T1000 (cell line): Measurements from ENCODE around the gene RC3H2.

Experiments
- DNase-seq: peaks from one replicate; lab custom pipeline; 2025; ENCODE audit warnings: mixed read lengths; lab: John Stamatoyannopoulos, UW

RC3H2 gene

GRCh38 chr9:122800066-122801060, 104.8 kb downstream of the RC3H2 start, which contains the start of gene OR1K1:
Gene OR1K1, plus strand, starts transcription at chr9:122800123. Its CDS starts 0 bp downstream, at chr9:122800123.
- DNase-seq: no peak

GRCh38 chr9:122797316-122798063, 107.7 kb downstream of the RC3H2 start:
- no peak for DNase-seq
